Small intestine (tissue), 7 donors: Measurements from ENCODE around the gene NDP. TPM values are rescaled to one million over a fixed set of nuclear protein-coding genes. Genes with fewer than 3 reads are reported as not detected.
A peak's percentile ranks its signal among the peaks of the same experiment; 100 is the strongest.
"Not testable (repeated sequence)": the region's sequence is repeated elsewhere in the genome, so short reads cannot be mapped to it uniquely, and the experiment has no call there.

Source experiments
- DNase-seq, 2 donors: peaks; one replicate each; pipeline versions ENCODE4 v3.0.0 to v3.0.0-alpha.2; 2013
- FAIRE-seq: peaks from 2 replicates; lab custom pipeline; 2012; peaks lifted over from hg19 to GRCh38; lab: Jason Lieb, UNC
- H3K27ac ChIP-seq, 3 donors: one replicate each; pipeline ENCODE4 v1.5.1; 2013; ENCODE audit warnings: low read length in 2 of 3, mild to moderate bottlenecking in 2 of 3, control low read depth in 1 of 3, inconsistent platforms in 1 of 3, low read depth in 1 of 3, moderate library complexity in 1 of 3
- H3K27me3 ChIP-seq, 3 donors: one replicate each; pipeline ENCODE4 v1.6.1; 2013; ENCODE audit warnings: low read length in 3 of 3, inconsistent platforms in 1 of 3; ENCODE audit not compliant: control insufficient read depth in 3 of 3, insufficient read depth in 3 of 3
- H3K36me3 ChIP-seq, 3 donors: one replicate each; pipeline ENCODE4 v1.6.1; 2013; ENCODE audit warnings: low read length in 3 of 3, inconsistent platforms in 1 of 3, low read depth in 1 of 3, mild to moderate bottlenecking in 1 of 3, moderate library complexity in 1 of 3; ENCODE audit not compliant: control insufficient read depth in 3 of 3, insufficient read depth in 2 of 3
- H3K4me1 ChIP-seq, 3 donors: one replicate each; pipeline ENCODE4 v1.6.1; 2013; ENCODE audit warnings: low read length in 2 of 3, inconsistent platforms in 1 of 3, low read depth in 1 of 3, mild to moderate bottlenecking in 1 of 3, moderate library complexity in 1 of 3; ENCODE audit not compliant: control insufficient read depth in 3 of 3, insufficient read depth in 2 of 3
- H3K4me3 ChIP-seq, 3 donors: one replicate each; pipeline ENCODE4 v1.5.1; 2013; ENCODE audit warnings: low read length in 3 of 3, control low read depth in 1 of 3, inconsistent platforms in 1 of 3, low read depth in 1 of 3, mild to moderate bottlenecking in 1 of 3, moderate library complexity in 1 of 3
- H3K9me3 ChIP-seq, 2 donors: one replicate each; pipeline ENCODE4 v1.6.1; 2013; ENCODE audit warnings: low read depth in 1 of 2, low read length in 1 of 2; ENCODE audit not compliant: control insufficient read depth in 2 of 2, insufficient read depth in 1 of 2
- WGBS, 3 donors: extraction: QIAGEN DNeasy Blood & Tissue Kit; methylation state at CpG; one replicate each; pipeline ENCODE4 v1.1.7; 2013; 5-methylcytosine and 5-hydroxymethylcytosine counted together
- polyA plus RNA-seq, 4 donors: library from polyadenylated mRNA; stranded (reverse) in 3 of 4; unstranded in 1 of 4; fragments of 200-250 nt in 3 of 4; fragments of 120-200 nt in 1 of 4; gene quantifications; one replicate each; pipeline versions ENCODE4 v1.2.1 to v1.2.3, GENCODE V29; 2013
- donor health status: healthy with polysubstance abuse.
- donor health status: control.
- donor health status: control.
- donor health status: Bipolar disorder and iron deficiency.
- donor health status: healthy.

NDP gene
- polyA plus RNA-seq, 4 donors = 0.16 to 0.22 TPM; not detected in 2

GRCh38 chrX:43940816-43941474 is 32.2 kb downstream of the NDP start:
- Histone ChIP-seq H3K4me1 (no peaks in the 10 kb centered on the region), H3K36me3 (no peaks in the 10 kb centered on the region), H3K27me3 (no peaks in the 10 kb centered on the region), H3K27ac (no peak overlapping the region), H3K4me3 (no peak overlapping the region), H3K9me3 (no peaks in the 10 kb centered on the region)
- DNase-seq (no peak), FAIRE-seq (no peak)
- 61 to 84% (median 66%) methylated on average over 2 of the region's 2 CpGs for WGBS, 3 donors

DNA sequence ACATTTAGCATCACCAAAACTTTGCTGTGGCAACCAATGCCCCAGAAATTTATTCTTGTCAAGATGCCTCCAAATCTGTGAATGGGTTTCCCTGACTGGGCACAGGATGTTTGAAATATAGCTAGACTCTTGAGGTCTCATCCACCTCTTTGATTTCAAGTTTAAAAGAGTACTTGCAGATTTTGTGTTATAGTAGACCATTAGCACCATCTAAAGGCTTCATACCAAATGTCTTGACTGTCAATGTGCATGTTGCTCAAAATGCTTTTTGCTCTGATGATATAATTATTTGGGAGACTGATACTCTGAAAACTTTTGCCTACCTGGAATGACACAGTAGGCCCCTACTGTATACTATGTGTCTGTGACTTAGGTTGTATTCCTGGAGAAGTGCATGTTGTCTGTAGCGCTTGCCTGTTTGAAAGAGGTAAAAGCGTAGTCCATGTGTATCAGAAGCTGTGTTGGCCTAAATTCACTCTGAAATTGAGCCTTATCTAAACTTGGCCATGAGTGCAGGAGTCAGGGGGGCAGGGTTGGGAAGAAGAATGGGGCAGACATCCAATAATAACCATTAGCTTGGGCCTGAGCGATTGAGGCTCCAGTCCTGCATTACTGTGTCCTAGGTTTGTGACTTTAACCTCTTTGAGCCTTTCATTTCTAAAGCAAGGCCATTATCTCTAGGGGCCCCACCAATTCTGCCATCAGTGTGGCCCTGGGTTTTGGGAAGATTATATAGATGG is 33.8 kb downstream of the NDP start:
- Histone ChIP-seq H3K27me3 (no peaks in the 10 kb centered on the region), H3K4me1 (no peaks in the 10 kb centered on the region), H3K4me3 (no peak overlapping the region), H3K27ac (no peak overlapping the region), H3K9me3 (no peaks in the 10 kb centered on the region), H3K36me3 (no peaks in the 10 kb centered on the region)
- DNase-seq (peak; percentile 11 to 17), FAIRE-seq (no peak)
- 84 to 88% (median 86%) methylated on average over 3 of the region's 3 CpGs for WGBS, 3 donors

- FAIRE-seq, H3K36me3 ChIP-seq: not testable (repeated sequence)
- WGBS, 3 donors = 77 to 88% (median 79%) methylated on average over 3 of the region's 3 CpGs
These were observed 51.2 kb downstream of the NDP start for GRCh38 chrX:43922032-43922431.

GRCh38 chrX:43910772-43911171 is 62.4 kb downstream of the NDP start:
- not testable (repeated sequence) for H3K36me3 ChIP-seq, H3K4me3 ChIP-seq, H3K27ac ChIP-seq, H3K4me1 ChIP-seq, H3K9me3 ChIP-seq, FAIRE-seq, H3K27me3 ChIP-seq, DNase-seq
- 81 to 96% (median 95%) methylated on average over 8 of the region's 8 CpGs for WGBS, 3 donors

More at GRCh38 chrX:43922032-43922431, 51.2 kb downstream of the NDP start:
- not testable (repeated sequence) for H3K27ac ChIP-seq, DNase-seq, H3K4me1 ChIP-seq, H3K9me3 ChIP-seq, H3K4me3 ChIP-seq, H3K27me3 ChIP-seq

DNA sequence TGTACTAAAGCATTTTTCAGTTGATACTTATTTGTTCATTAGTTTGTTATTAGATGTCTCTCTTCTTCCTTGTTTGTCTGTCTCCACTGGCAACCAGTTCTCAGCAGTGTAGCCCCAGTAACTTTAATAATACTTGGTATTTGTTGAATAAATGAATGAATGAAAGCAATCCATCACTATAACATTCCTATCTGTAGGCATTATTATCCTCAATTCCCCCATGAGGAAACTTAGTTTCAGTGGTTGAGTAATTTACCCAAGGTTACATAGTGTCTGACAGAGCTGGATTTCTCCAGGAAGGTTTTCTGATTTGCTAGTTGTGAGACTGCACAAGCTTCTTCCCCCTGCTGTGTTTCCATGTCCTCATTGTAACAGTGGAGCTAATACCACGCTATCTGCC is 63.2 kb downstream of the NDP start:
- DNase-seq = peak in 1 of 2 donors; percentile 14
- no peak for FAIRE-seq
- 36 to 68% (median 40%) methylated on average over 1 of the region's 1 CpG for WGBS, 3 donors
- no peak overlapping the region for H3K4me3 ChIP-seq
- no peak overlapping the region for H3K27ac ChIP-seq
- no peaks in the 10 kb centered on the region for H3K36me3 ChIP-seq
- H3K27me3 ChIP-seq = no peaks in the 10 kb centered on the region
- H3K9me3 ChIP-seq = no peaks in the 10 kb centered on the region
- H3K4me1 ChIP-seq = peaks cover 0 to 7% (median 0%) of the 10 kb centered on the region in 3 donors

- WGBS, 3 donors = 24 to 67% (median 40%) methylated on average over 1 of the region's 1 CpG
- Histone ChIP-seq H3K36me3 (no peaks in the 10 kb centered on the region), H3K4me3 (no peak overlapping the region), H3K27ac (no peak overlapping the region), H3K9me3 (no peaks in the 10 kb centered on the region), H3K27me3 (no peaks in the 10 kb centered on the region), H3K4me1 (peaks cover 0 to 7% (median 0%) of the 10 kb centered on the region in 3 donors)
- no peak for FAIRE-seq
- DNase-seq = peak; percentile 7 to 10
These were observed 64.0 kb downstream of the NDP start for GRCh38 chrX:43909141-43909540.

GRCh38 chrX:43899878-43900815 is 73.0 kb downstream of the NDP start:
- Histone ChIP-seq H3K27ac (no peak overlapping the region), H3K4me1 (no peaks in the 10 kb centered on the region), H3K27me3 (no peaks in the 10 kb centered on the region), H3K4me3 (no peak overlapping the region), H3K36me3 (no peaks in the 10 kb centered on the region), H3K9me3 (no peaks in the 10 kb centered on the region)
- WGBS, 3 donors = 66 to 92% (median 77%) methylated on average over 5 of the region's 5 CpGs
- FAIRE-seq = no peak
- no peak for DNase-seq
